WTC11 (cell line): ENCODE measurements around the gene ATP2B1.

ENCODE experiments used
- NFYB ChIP-seq: sonication (generic); formaldehyde crosslinking; conservative IDR thresholded peaks from 2 replicates; pipeline ENCODE4 v1.8.0; 2022; ENCODE audit warnings: low read depth, missing genetic modification reagents
- NR3C1 ChIP-seq: sonication (generic); formaldehyde crosslinking; conservative IDR thresholded peaks from 2 replicates; pipeline ENCODE4 v1.8.1; 2023; ENCODE audit warnings: low read depth, mild to moderate bottlenecking, missing genetic modification reagents
- OVOL2 ChIP-seq: fragments of 250-450 bp; sonication (Bioruptor Pico); IDR thresholded peaks from 2 replicates; pipeline ENCODE4 v1.9.0; 2021; ENCODE audit warnings: mild to moderate bottlenecking, borderline replicate concordance
- RELA ChIP-seq: sonication (generic); formaldehyde crosslinking; IDR thresholded peaks from 2 replicates; pipeline ENCODE4 v1.8.1; 2022; ENCODE audit warnings: missing genetic modification reagents, mild to moderate bottlenecking, borderline replicate concordance
- ZNF416 ChIP-seq: fragments of 250-450 bp; sonication (Bioruptor Pico); IDR thresholded peaks from 2 replicates; pipeline ENCODE4 v1.9.0; 2021; ENCODE audit warnings: mild to moderate bottlenecking, inconsistent platforms
- TF ChIP-seq, protein P1 (sequence below): fragments of 200-600 bp; IDR thresholded peaks from 2 replicates; pipeline ENCODE4 v1.8.0; 2022; ENCODE audit warnings: antibody characterized with exemption
- TF ChIP-seq, protein P2 (sequence below): sonication (generic); formaldehyde crosslinking; IDR thresholded peaks from 2 replicates; pipeline ENCODE4 v1.8.0; 2022; ENCODE audit warnings: mild to moderate bottlenecking, missing genetic modification reagents
- TF ChIP-seq, protein P3 (sequence below): sonication (generic); formaldehyde crosslinking; IDR thresholded peaks from 2 replicates; pipeline ENCODE4 v1.8.0; 2022; ENCODE audit warnings: mild to moderate bottlenecking, missing genetic modification reagents

DNA sequence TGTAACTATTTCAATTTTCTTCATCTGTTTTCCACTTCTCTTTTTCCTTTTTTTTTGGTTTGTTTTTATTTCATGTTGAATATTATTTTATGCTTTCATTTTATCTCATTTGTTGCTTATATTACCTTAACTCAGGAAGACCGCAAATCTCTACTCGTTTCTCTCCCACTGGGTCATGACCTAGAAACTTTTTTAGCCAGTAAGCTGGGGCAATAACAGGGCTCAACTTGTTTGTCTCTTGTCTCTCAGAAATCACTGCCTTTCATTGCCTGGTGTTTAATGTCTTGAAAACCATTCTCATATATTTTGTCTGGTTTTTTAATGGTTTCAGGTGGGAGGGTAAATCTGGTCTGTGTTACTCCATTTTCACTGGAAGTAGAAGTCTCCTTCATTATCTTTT is 36.6 kb upstream of the ATP2B1 start:
- TF ChIP-seq RELA (CRISPR knock-in tag) (no peak), NFYB (CRISPR knock-in tag) (no peak), OVOL2 (CRISPR knock-in tag) (no peak), NR3C1 (CRISPR knock-in tag) (no peak), ZNF416 (no peak)
- TF ChIP-seq, protein P1, sequence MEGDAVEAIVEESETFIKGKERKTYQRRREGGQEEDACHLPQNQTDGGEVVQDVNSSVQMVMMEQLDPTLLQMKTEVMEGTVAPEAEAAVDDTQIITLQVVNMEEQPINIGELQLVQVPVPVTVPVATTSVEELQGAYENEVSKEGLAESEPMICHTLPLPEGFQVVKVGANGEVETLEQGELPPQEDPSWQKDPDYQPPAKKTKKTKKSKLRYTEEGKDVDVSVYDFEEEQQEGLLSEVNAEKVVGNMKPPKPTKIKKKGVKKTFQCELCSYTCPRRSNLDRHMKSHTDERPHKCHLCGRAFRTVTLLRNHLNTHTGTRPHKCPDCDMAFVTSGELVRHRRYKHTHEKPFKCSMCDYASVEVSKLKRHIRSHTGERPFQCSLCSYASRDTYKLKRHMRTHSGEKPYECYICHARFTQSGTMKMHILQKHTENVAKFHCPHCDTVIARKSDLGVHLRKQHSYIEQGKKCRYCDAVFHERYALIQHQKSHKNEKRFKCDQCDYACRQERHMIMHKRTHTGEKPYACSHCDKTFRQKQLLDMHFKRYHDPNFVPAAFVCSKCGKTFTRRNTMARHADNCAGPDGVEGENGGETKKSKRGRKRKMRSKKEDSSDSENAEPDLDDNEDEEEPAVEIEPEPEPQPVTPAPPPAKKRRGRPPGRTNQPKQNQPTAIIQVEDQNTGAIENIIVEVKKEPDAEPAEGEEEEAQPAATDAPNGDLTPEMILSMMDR, result no peak
- TF ChIP-seq, protein P2, sequence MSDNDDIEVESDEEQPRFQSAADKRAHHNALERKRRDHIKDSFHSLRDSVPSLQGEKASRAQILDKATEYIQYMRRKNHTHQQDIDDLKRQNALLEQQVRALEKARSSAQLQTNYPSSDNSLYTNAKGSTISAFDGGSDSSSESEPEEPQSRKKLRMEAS (CRISPR knock-in tag), result no peak
- TF ChIP-seq, protein P3, sequence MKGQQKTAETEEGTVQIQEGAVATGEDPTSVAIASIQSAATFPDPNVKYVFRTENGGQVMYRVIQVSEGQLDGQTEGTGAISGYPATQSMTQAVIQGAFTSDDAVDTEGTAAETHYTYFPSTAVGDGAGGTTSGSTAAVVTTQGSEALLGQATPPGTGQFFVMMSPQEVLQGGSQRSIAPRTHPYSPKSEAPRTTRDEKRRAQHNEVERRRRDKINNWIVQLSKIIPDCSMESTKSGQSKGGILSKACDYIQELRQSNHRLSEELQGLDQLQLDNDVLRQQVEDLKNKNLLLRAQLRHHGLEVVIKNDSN (CRISPR knock-in tag), result no peak
